Hepatocyte (in vitro differentiated cells): ENCODE results near the gene DHRS7C. TPM values are rescaled to one million over a fixed set of nuclear protein-coding genes. Genes with fewer than 3 reads are reported as not detected.

Source experiments
- DNase-seq: peaks from one replicate; pipeline ENCODE4 v3.0.0-alpha.2; 2016; ENCODE audit warnings: low spot score
- H2AFZ ChIP-seq: fragments of 200-600 bp; sonication (generic); 2 replicates; pipeline ENCODE4 v1.6.0; 2016; ENCODE audit warnings: antibody characterized with exemption, mild to moderate bottlenecking
- H3K27ac ChIP-seq: fragments of 200-600 bp; sonication (generic); 2 replicates; pipeline ENCODE4 v1.5.1; 2016; ENCODE audit warnings: mild to moderate bottlenecking
- H3K27me3 ChIP-seq: fragments of 200-600 bp; sonication (generic); 2 replicates; pipeline ENCODE4 v1.6.1; 2016
- H3K36me3 ChIP-seq: fragments of 200-600 bp; sonication (generic); replicated peaks from 2 replicates; pipeline ENCODE4 v1.5.1; 2016; ENCODE audit warnings: low read depth; ENCODE audit not compliant: insufficient read depth
- H3K4me1 ChIP-seq: fragments of 200-600 bp; sonication (generic); 2 replicates; pipeline ENCODE4 v1.5.1; 2016; ENCODE audit warnings: mild to moderate bottlenecking, moderate library complexity; ENCODE audit not compliant: insufficient read depth
- H3K4me2 ChIP-seq: fragments of 200-600 bp; sonication (generic); 2 replicates; pipeline ENCODE4 v1.6.0; 2016
- H3K4me3 ChIP-seq: fragments of 200-600 bp; sonication (generic); 2 replicates; pipeline ENCODE4 v1.5.1; 2016; ENCODE audit warnings: mild to moderate bottlenecking
- H3K79me2 ChIP-seq: fragments of 200-600 bp; sonication (generic); 2 replicates; pipeline ENCODE4 v1.6.0; 2017; ENCODE audit warnings: mild to moderate bottlenecking
- H3K9me2 ChIP-seq: fragments of 200-600 bp; sonication (generic); replicated peaks from 2 replicates; pipeline ENCODE4 v1.6.0; 2017; ENCODE audit warnings: mild to moderate bottlenecking; ENCODE audit not compliant: insufficient read depth
- H3K9me3 ChIP-seq: fragments of 200-600 bp; sonication (generic); 2 replicates; pipeline ENCODE4 v1.5.1; 2016; ENCODE audit warnings: low read depth, mild to moderate bottlenecking
- H4K20me1 ChIP-seq: fragments of 200-600 bp; sonication (generic); 2 replicates; pipeline ENCODE4 v1.6.0; 2016; ENCODE audit warnings: mild to moderate bottlenecking; ENCODE audit not compliant: insufficient read depth, poor library complexity, severe bottlenecking
- EZH2 ChIP-seq: fragments of 200-600 bp; sonication (generic); IDR thresholded peaks from 2 replicates; pipeline ENCODE4 v1.6.1; 2016; ENCODE audit warnings: antibody characterized with exemption, mild to moderate bottlenecking, borderline replicate concordance
- EZH2phosphoT487 ChIP-seq: fragments of 200-600 bp; sonication (generic); IDR thresholded peaks from one replicate; pipeline ENCODE4 v1.6.1; 2018; ENCODE audit warnings: antibody characterized with exemption, mild to moderate bottlenecking, low read depth, moderate library complexity; ENCODE audit not compliant: unreplicated experiment, severe bottlenecking
- WGBS: methylation state at CpG from one replicate; pipeline ENCODE4 v1.1.6; 2016; ENCODE audit warnings: low lambda C conversion rate; ENCODE audit errors: missing lambda C conversion rate; 5-methylcytosine and 5-hydroxymethylcytosine counted together
- polyA plus RNA-seq: library from polyadenylated mRNA; unstranded; fragments of >200 nt; fragmentation: Nextera tagmentation; extraction: Ambion mirVana; gene quantifications from 2 replicates; pipeline ENCODE4 v1.2.1, GENCODE V29; 2016
- total RNA-seq: library from RNA; depleted of rRNA; stranded (reverse); fragments of >200 nt; gene quantifications from 2 replicates; pipeline ENCODE4 v1.2.3, GENCODE V29; 2014
- TF ChIP-seq, protein P1 (sequence below): fragments of 200-600 bp; sonication (generic); IDR thresholded peaks from 2 replicates; pipeline ENCODE4 v1.5.1; 2016; ENCODE audit warnings: antibody characterized with exemption, mild to moderate bottlenecking; ENCODE audit not compliant: poor library complexity

Gene DHRS7C
- total and polyA plus RNA-seq, 2 experiments from 2014 or later, result 0.19 TPM; not detected in 1

DNA sequence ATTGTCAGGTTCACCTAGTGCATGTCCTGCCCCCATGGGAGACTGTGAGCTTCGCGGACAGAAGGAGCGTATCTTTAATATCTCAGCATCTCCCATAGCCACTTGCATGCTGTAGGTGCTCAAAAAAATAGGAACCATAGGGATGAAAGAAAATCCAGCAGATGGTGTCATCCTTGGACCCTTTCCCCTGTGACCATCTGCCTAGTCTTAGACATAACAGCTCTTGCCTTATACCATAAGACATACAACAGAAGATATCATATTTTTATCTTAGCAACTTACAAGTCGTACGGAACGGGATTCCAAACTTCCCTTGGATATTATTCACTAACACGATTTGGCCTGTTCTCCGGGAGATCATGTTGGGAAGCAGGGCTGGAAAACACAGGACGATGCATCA lies 14.5 kb downstream of the DHRS7C start:
- Histone ChIP-seq H3K9me2 (no peaks in the 10 kb centered on the region), H4K20me1 (no peaks in the 10 kb centered on the region), H3K9me3 (no peaks in the 10 kb centered on the region), H3K79me2 (no peaks in the 10 kb centered on the region), H2AFZ (no peak overlapping the region), H3K27ac (no peak overlapping the region), H3K36me3 (no peaks in the 10 kb centered on the region), H3K4me3 (no peak overlapping the region), H3K4me1 (no peaks in the 10 kb centered on the region), H3K4me2 (no peak overlapping the region), H3K27me3 (no peaks in the 10 kb centered on the region)
- TF ChIP-seq EZH2 (no peak), EZH2phosphoT487 (no peak)
- TF ChIP-seq, protein P1, sequence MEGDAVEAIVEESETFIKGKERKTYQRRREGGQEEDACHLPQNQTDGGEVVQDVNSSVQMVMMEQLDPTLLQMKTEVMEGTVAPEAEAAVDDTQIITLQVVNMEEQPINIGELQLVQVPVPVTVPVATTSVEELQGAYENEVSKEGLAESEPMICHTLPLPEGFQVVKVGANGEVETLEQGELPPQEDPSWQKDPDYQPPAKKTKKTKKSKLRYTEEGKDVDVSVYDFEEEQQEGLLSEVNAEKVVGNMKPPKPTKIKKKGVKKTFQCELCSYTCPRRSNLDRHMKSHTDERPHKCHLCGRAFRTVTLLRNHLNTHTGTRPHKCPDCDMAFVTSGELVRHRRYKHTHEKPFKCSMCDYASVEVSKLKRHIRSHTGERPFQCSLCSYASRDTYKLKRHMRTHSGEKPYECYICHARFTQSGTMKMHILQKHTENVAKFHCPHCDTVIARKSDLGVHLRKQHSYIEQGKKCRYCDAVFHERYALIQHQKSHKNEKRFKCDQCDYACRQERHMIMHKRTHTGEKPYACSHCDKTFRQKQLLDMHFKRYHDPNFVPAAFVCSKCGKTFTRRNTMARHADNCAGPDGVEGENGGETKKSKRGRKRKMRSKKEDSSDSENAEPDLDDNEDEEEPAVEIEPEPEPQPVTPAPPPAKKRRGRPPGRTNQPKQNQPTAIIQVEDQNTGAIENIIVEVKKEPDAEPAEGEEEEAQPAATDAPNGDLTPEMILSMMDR, result no peak
- DNase-seq, result no peak
- WGBS, result 95% methylated on average over 9 of the region's 9 CpGs

DNA sequence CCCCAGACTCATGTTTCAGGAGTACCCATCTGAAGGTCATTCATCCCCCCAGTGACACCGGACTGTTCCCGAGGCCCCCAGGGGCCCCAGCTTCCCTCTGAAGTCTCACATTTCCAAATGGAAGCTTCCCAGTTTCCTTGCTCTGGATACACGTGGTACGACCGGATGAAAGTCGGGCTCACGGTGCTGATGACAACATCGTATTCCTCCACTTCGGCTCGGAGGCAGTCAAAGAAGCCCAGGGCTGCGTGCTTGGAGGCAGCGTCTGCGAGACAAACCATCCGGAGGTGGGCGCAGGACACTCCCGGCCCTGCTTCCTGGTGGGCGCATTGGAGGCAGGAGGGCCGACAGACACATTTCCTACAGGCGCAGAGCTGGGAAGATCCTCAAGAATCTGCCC lies 18.7 kb downstream of the DHRS7C start:
- Histone ChIP-seq H4K20me1 (no peaks in the 10 kb centered on the region), H2AFZ (no peak overlapping the region), H3K9me3 (no peaks in the 10 kb centered on the region), H3K79me2 (no peaks in the 10 kb centered on the region), H3K9me2 (no peaks in the 10 kb centered on the region), H3K4me1 (no peaks in the 10 kb centered on the region), H3K4me3 (no peak overlapping the region), H3K36me3 (no peaks in the 10 kb centered on the region), H3K27me3 (no peaks in the 10 kb centered on the region), H3K4me2 (no peak overlapping the region), H3K27ac (no peak overlapping the region)
- no peak for TF ChIP-seq EZH2
- TF ChIP-seq, protein P1, result no peak
- TF ChIP-seq EZH2phosphoT487, result no peak
- no peak for DNase-seq
- WGBS, result 93% methylated on average over 19 of the region's 19 CpGs

- no peaks in the 10 kb centered on the region for H3K9me3 ChIP-seq
- WGBS, result 98% methylated on average over 26 of the region's 27 CpGs
- no peaks in the 10 kb centered on the region for H3K27me3 ChIP-seq
Measured at GRCh38 chr17:9771465-9771864, 19.9 kb downstream of the DHRS7C start.

More at GRCh38 chr17:9771465-9771864, 19.9 kb downstream of the DHRS7C start:
- Histone ChIP-seq H4K20me1 (no peaks in the 10 kb centered on the region), H3K4me3 (no peak overlapping the region), H3K79me2 (no peaks in the 10 kb centered on the region), H3K4me1 (no peaks in the 10 kb centered on the region), H2AFZ (no peak overlapping the region), H3K27ac (no peak overlapping the region), H3K9me2 (no peaks in the 10 kb centered on the region), H3K4me2 (no peak overlapping the region), H3K36me3 (no peaks in the 10 kb centered on the region)
- TF ChIP-seq EZH2phosphoT487 (no peak), EZH2 (no peak)
- TF ChIP-seq, protein P1, result no peak
- DNase-seq, result no peak
